CD14-positive monocyte (primary cell): Measurements from ENCODE around the gene PLEKHG4. TPM values are rescaled to one million over a fixed set of nuclear protein-coding genes. Genes with fewer than 3 reads are reported as not detected.

Source experiments
- DNase-seq, 3 donors: peaks; one replicate each; pipeline ENCODE4 v3.0.0-alpha.2; 2011 to 2022
- H2AFZ ChIP-seq: 2 replicates; pipeline ENCODE4 v1.6.0; 2012; ENCODE audit warnings: mild to moderate bottlenecking, low read depth, low read length, inconsistent platforms; ENCODE audit not compliant: insufficient read depth, poor library complexity, severe bottlenecking
- H3K27ac ChIP-seq, 2 donors: 1 replicate in 1 of 2; 2 replicates in 1 of 2; pipeline ENCODE4 v1.5.1; 2012 to 2013; ENCODE audit warnings: low read length in 2 of 2, control low read depth in 1 of 2, inconsistent platforms in 1 of 2, low read depth in 1 of 2, mild to moderate bottlenecking in 1 of 2
- H3K27me3 ChIP-seq, 2 donors: one replicate each; pipeline versions ENCODE4 v1.6.0 to v1.6.1; 2011 to 2013; ENCODE audit warnings: low read length in 2 of 2; ENCODE audit not compliant: control insufficient read depth in 2 of 2, insufficient read depth in 2 of 2
- H3K36me3 ChIP-seq, 2 donors: replicated peaks in 1 of 2; 1 replicate in 1 of 2; 2 replicates in 1 of 2; pipeline versions ENCODE4 v1.5.1 to v1.6.1; 2012 to 2013; ENCODE audit warnings: low read length in 2 of 2, control low read depth in 1 of 2, inconsistent platforms in 1 of 2, mild to moderate bottlenecking in 1 of 2; ENCODE audit not compliant: insufficient read depth in 2 of 2, control insufficient read depth in 1 of 2
- H3K4me1 ChIP-seq, 2 donors: 1 replicate in 1 of 2; 2 replicates in 1 of 2; pipeline versions ENCODE4 v1.5.1 to v1.6.1; 2012 to 2013; ENCODE audit warnings: low read length in 2 of 2, control low read depth in 1 of 2, inconsistent platforms in 1 of 2, mild to moderate bottlenecking in 1 of 2, moderate library complexity in 1 of 2; ENCODE audit not compliant: insufficient read depth in 2 of 2, control insufficient read depth in 1 of 2
- H3K4me2 ChIP-seq: replicated peaks from 2 replicates; pipeline ENCODE3; 2012; ENCODE audit warnings: low read length, moderate library complexity, mild to moderate bottlenecking; ENCODE audit not compliant: poor library complexity, severe bottlenecking; ENCODE audit errors: extremely low read depth
- H3K4me3 ChIP-seq, 3 experiments: fragments of 200-600 bp in 1 of 3; sonication (generic) in 1 of 3; replicated peaks in 1 of 3; 1 replicate in 2 of 3; 2 replicates in 1 of 3; pipeline ENCODE4 v1.5.1; 2011 to 2013; ENCODE audit warnings: low read length in 3 of 3, mild to moderate bottlenecking in 3 of 3, control low read depth in 2 of 3, low read depth in 2 of 3, inconsistent platforms in 1 of 3, moderate library complexity in 1 of 3
- H3K79me2 ChIP-seq: 2 replicates; pipeline ENCODE4 v1.6.0; 2012; ENCODE audit warnings: mild to moderate bottlenecking, control low read depth, inconsistent platforms, low read length, moderate library complexity; ENCODE audit not compliant: insufficient read depth
- H3K9ac ChIP-seq: 2 replicates; pipeline ENCODE4 v1.6.0; 2017; ENCODE audit warnings: low read length, mild to moderate bottlenecking; ENCODE audit not compliant: insufficient read depth, poor library complexity, severe bottlenecking
- H3K9me3 ChIP-seq, 2 donors: replicated peaks in 1 of 2; 1 replicate in 1 of 2; 2 replicates in 1 of 2; pipeline versions ENCODE4 v1.5.1 to v1.6.1; 2012 to 2013; ENCODE audit warnings: low read length in 2 of 2, control low read depth in 1 of 2; ENCODE audit not compliant: control insufficient read depth in 1 of 2, insufficient read depth in 1 of 2
- H4K20me1 ChIP-seq: 2 replicates; pipeline ENCODE4 v1.6.0; 2012; ENCODE audit warnings: mild to moderate bottlenecking, low read length, control low read depth, moderate library complexity; ENCODE audit not compliant: insufficient read depth
- H3K27ac Mint-ChIP-seq, 7 donors: one replicate each; pipeline ENCODE4 v1.8.0; 2020; ENCODE audit warnings: mild to moderate bottlenecking in 7 of 7, mixed read lengths in 7 of 7, moderate library complexity in 6 of 7, inconsistent platforms in 2 of 7
- H3K27me3 Mint-ChIP-seq, 3 donors: one replicate each; pipeline ENCODE4 v1.8.0; 2021 to 2022; ENCODE audit warnings: low read depth in 3 of 3, mild to moderate bottlenecking in 3 of 3, mixed read lengths in 3 of 3, moderate library complexity in 3 of 3, inconsistent platforms in 1 of 3
- H3K36me3 Mint-ChIP-seq, 2 donors: one replicate each; pipeline ENCODE4 v1.8.0; 2020; ENCODE audit warnings: mixed read lengths in 2 of 2, inconsistent platforms in 1 of 2, mild to moderate bottlenecking in 1 of 2
- H3K4me1 Mint-ChIP-seq: one replicate; pipeline ENCODE4 v1.8.0; 2020; ENCODE audit warnings: mild to moderate bottlenecking, mixed read lengths
- H3K4me3 Mint-ChIP-seq, 2 donors: one replicate each; pipeline ENCODE4 v1.8.0; 2020; ENCODE audit warnings: mild to moderate bottlenecking in 2 of 2, mixed read lengths in 2 of 2, moderate library complexity in 1 of 2
- H3K9me3 Mint-ChIP-seq, 7 donors: one replicate each; pipeline ENCODE4 v1.8.0; 2020 to 2022; ENCODE audit warnings: mixed read lengths in 7 of 7, mild to moderate bottlenecking in 6 of 7, moderate library complexity in 6 of 7, inconsistent platforms in 2 of 7
- WGBS: methylation state at CpG from one replicate; pipeline ENCODE4 v1.1.5; 2013; ENCODE audit warnings: missing lambda C conversion rate; ENCODE audit not compliant: insufficient coverage; 5-methylcytosine and 5-hydroxymethylcytosine counted together
- intact Hi-C, 2 donors: fragments of 100-400 bp; cut with micrococcal nuclease; formaldehyde crosslinking; loops; one replicate each; pipeline versions ENCODE4 v1.15.0 to v1.15.1; 2023
- polyA plus RNA-seq, 3 donors: library from polyadenylated mRNA; depleted of rRNA in 1 of 3; unstranded in 2 of 3; stranded (reverse) in 1 of 3; fragments of 300-500 nt in 2 of 3; fragments of >200 nt in 1 of 3; fragmentation: Illumina TruSeq in 2 of 3; gene quantifications; 1 replicate in 2 of 3; 2 replicates in 1 of 3; pipeline ENCODE4 v1.2.3, GENCODE V29; 2012 to 2021
- TF ChIP-seq, protein P1 (sequence below): fragments of 200-600 bp; IDR thresholded peaks from one replicate; pipeline ENCODE4 v1.8.0; 2022; ENCODE audit warnings: antibody characterized with exemption, mild to moderate bottlenecking

The PLEKHG4 gene
- polyA plus RNA-seq, 3 donors: 0.79 to 3.2 (median 3.0) TPM

- peaks cover 12% of the 10 kb centered on the region for H3K4me1 Mint-ChIP-seq
- Histone ChIP-seq H3K4me1 (peaks cover 12 to 20% of the 10 kb centered on the region in 2 donors), H3K4me3 (no peak overlapping the region), H3K9ac (no peak overlapping the region), H2AFZ (no peak overlapping the region), H3K79me2 (peaks cover 4% of the 10 kb centered on the region), H4K20me1 (no peaks in the 10 kb centered on the region), H3K36me3 (no peaks in the 10 kb centered on the region), H3K27ac (no peak overlapping the region), H3K9me3 (no peaks in the 10 kb centered on the region), H3K4me2 (no peak overlapping the region), H3K27me3 (no peaks in the 10 kb centered on the region)
- WGBS: 99% methylated on average over 9 of the region's 10 CpGs
- intact Hi-C loops: loop anchor here in 1 of 2 donors (5.0 kb wide), 1 partner anchor 115 kb away; no protein-coding TSS in a partner anchor
- H3K27me3 Mint-ChIP-seq: peaks cover 0 to 1% (median 0%) of the 10 kb centered on the region in 3 donors
- H3K9me3 Mint-ChIP-seq: no peaks in the 10 kb centered on the region
- DNase-seq: no peak
- no peak overlapping the region for H3K27ac Mint-ChIP-seq
- H3K36me3 Mint-ChIP-seq: peaks cover 1 to 2% of the 10 kb centered on the region in 2 donors
- H3K4me3 Mint-ChIP-seq: no peak overlapping the region
- TF ChIP-seq, protein P1, sequence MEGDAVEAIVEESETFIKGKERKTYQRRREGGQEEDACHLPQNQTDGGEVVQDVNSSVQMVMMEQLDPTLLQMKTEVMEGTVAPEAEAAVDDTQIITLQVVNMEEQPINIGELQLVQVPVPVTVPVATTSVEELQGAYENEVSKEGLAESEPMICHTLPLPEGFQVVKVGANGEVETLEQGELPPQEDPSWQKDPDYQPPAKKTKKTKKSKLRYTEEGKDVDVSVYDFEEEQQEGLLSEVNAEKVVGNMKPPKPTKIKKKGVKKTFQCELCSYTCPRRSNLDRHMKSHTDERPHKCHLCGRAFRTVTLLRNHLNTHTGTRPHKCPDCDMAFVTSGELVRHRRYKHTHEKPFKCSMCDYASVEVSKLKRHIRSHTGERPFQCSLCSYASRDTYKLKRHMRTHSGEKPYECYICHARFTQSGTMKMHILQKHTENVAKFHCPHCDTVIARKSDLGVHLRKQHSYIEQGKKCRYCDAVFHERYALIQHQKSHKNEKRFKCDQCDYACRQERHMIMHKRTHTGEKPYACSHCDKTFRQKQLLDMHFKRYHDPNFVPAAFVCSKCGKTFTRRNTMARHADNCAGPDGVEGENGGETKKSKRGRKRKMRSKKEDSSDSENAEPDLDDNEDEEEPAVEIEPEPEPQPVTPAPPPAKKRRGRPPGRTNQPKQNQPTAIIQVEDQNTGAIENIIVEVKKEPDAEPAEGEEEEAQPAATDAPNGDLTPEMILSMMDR: no peak
Observed at GRCh38 chr16:67282447-67282805, 3.1 kb downstream of the PLEKHG4 start.

DNA sequence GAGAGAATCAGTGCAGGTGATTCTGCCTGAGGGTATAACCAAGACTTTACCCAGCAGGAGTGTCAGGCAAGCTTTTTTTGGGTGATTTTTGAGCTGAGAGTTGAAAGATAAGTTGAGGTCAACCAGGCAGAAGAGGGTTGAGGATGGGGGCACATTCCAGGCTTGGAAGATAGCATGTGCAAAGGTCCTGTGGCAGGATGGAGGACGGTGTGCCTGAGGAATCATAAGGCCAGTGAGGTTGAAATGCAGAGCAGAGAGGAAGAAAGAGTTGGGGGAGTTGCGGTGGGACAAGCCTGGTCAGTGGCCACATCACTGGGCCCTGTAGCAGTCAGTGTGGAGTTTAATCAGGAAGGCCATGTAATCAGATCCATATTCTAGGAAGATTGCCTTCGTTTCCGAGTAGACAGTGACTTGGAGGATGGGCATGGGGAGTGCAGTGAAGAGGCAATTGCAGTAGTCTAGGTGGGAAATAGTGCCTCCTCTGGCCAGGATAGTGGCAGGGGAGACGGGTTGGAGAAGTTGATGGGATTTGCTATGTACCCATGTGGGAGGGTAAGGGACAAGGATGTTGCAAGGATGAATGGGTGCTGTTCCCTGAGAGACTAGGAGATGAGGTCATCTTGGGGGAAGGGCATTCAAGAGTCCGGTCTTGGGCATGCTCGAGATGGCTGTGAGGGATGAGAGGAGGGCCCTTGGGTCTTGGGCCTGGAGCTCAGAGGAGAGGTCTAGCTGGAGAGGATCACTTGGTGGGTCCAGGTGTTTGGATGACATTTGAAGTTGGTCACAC, 3.9 kb downstream of the PLEKHG4 start:
- peaks cover 6% of the 10 kb centered on the region for H3K4me1 Mint-ChIP-seq
- Histone ChIP-seq H3K4me3 (no peak overlapping the region), H3K4me1 (peaks cover 6 to 15% of the 10 kb centered on the region in 2 donors), H3K9me3 (no peaks in the 10 kb centered on the region), H3K9ac (no peak overlapping the region), H3K79me2 (peaks cover 4% of the 10 kb centered on the region), H3K27me3 (no peaks in the 10 kb centered on the region), H3K36me3 (no peaks in the 10 kb centered on the region), H3K4me2 (no peak overlapping the region), H4K20me1 (no peaks in the 10 kb centered on the region), H2AFZ (no peak overlapping the region), H3K27ac (no peak overlapping the region)
- 94% methylated on average over 7 of the region's 7 CpGs for WGBS
- no peak for DNase-seq
- H3K4me3 Mint-ChIP-seq: no peak overlapping the region
- no peak overlapping the region for H3K27ac Mint-ChIP-seq
- intact Hi-C loops: loop anchor here in 1 of 2 donors (5.0 kb wide), 1 partner anchor 114 kb away; no protein-coding TSS in a partner anchor
- TF ChIP-seq, protein P1: no peak
- peaks cover 0 to 2% (median 1%) of the 10 kb centered on the region in 3 donors for H3K27me3 Mint-ChIP-seq
- H3K9me3 Mint-ChIP-seq: no peaks in the 10 kb centered on the region
- H3K36me3 Mint-ChIP-seq: no peaks in the 10 kb centered on the region
